ENCODE data around the gene MARK1. TPM values are rescaled to one million over a fixed set of nuclear protein-coding genes. Genes with fewer than 3 reads are reported as not detected.

The MARK1 gene
- total RNA-seq (2022) = 1.8 and 3.0 TPM in 2 replicates
- Bru-seq, nascent RNA = percentile 48 among the genes with signal in this experiment
- percentile 32 among the genes with signal in this experiment for BruChase-seq, experiment 1, labeled RNA remaining after a 6-hour chase
- percentile 33 among the genes with signal in this experiment for BruChase-seq, experiment 2, labeled RNA remaining after a 2-hour chase
- long read RNA-seq, full-length matches to known transcripts = 1 of 5 reads
- long read RNA-seq, partial matches to known transcripts = 1 of 5 reads
- long read RNA-seq, other reads (novel, unspliced or antisense) = 3 of 5 reads

- Mint-ChIP-seq H3K4me1 (ENCODE audit: low read depth, unreplicated experiment) (peaks cover 9% of the 10 kb centered on the region), H3K36me3 (ENCODE audit: insufficient read depth, unreplicated experiment) (peaks cover 26% of the 10 kb centered on the region), H3K27ac (ENCODE audit: unreplicated experiment) (peak within 1 kb of the TSS; percentile 60), H3K9me3 (ENCODE audit: low read depth, unreplicated experiment) (no peaks in the 10 kb centered on the region), H3K4me3 (ENCODE audit: low read depth, unreplicated experiment) (peak within 1 kb of the TSS; percentile 78), H3K27me3 (ENCODE audit: unreplicated experiment) (peaks cover 70% of the 10 kb centered on the region)
- no peak for TF ChIP-seq CTCF (IDR thresholded peaks at IDR 0.05; ENCODE audit: unreplicated experiment)
- intact Hi-C loops (cut with micrococcal nuclease; ENCODE audit: unreplicated experiment) = loop anchor here (5.0 kb wide), 1 partner anchor 156 kb away; no protein-coding TSS in a partner anchor
- peak; percentile 56 for DNase-seq
- CTCF ChIA-PET = no interaction called here
- BruUV-seq (replicated peaks) = no TSS peak
Measured at GRCh38 chr1:220527908-220528678, at the start of gene MARK1. TSS of gene MARK1 (plus strand) at chr1:220528136. CDS start at chr1:220528823, 687 bp downstream.

- no peak for TF ChIP-seq CTCF (IDR thresholded peaks at IDR 0.05; ENCODE audit: unreplicated experiment)
- intact Hi-C loops (cut with micrococcal nuclease; ENCODE audit: unreplicated experiment) = no loop called here
- no peak overlapping the region for H3K27ac Mint-ChIP-seq (ENCODE audit: unreplicated experiment)
- no TSS peak for BruUV-seq (replicated peaks)
- CTCF ChIA-PET = interaction anchor here (0.5 kb wide), 1 partner anchor 184 kb away, joined by 7 read pairs; no protein-coding TSS in a partner anchor
- peaks cover 11% of the 10 kb centered on the region for H3K4me1 Mint-ChIP-seq (ENCODE audit: low read depth, unreplicated experiment)
- H3K9me3 Mint-ChIP-seq (ENCODE audit: low read depth, unreplicated experiment) = no peaks in the 10 kb centered on the region
- H3K4me3 Mint-ChIP-seq (ENCODE audit: low read depth, unreplicated experiment) = no peak overlapping the region
- peaks cover 6% of the 10 kb centered on the region for H3K36me3 Mint-ChIP-seq (ENCODE audit: insufficient read depth, unreplicated experiment)
- no peak for DNase-seq
- H3K27me3 Mint-ChIP-seq (ENCODE audit: unreplicated experiment) = no peaks in the 10 kb centered on the region
Measured at GRCh38 chr1:220483700-220484099, 44.2 kb upstream of the MARK1 start.

GRCh38 chr1:220484135-220484534, 43.8 kb upstream of the MARK1 start:
- no peak for TF ChIP-seq CTCF (IDR thresholded peaks at IDR 0.05; ENCODE audit: unreplicated experiment)
- BruUV-seq (replicated peaks) = no TSS peak
- Mint-ChIP-seq H3K9me3 (ENCODE audit: low read depth, unreplicated experiment) (no peaks in the 10 kb centered on the region), H3K27ac (ENCODE audit: unreplicated experiment) (no peak overlapping the region), H3K4me1 (ENCODE audit: low read depth, unreplicated experiment) (peaks cover 11% of the 10 kb centered on the region), H3K4me3 (ENCODE audit: low read depth, unreplicated experiment) (no peak overlapping the region), H3K36me3 (ENCODE audit: insufficient read depth, unreplicated experiment) (peaks cover 6% of the 10 kb centered on the region), H3K27me3 (ENCODE audit: unreplicated experiment) (no peaks in the 10 kb centered on the region)
- no peak for DNase-seq
- CTCF ChIA-PET = interaction anchor here (0.5 to 0.6 kb wide), 2 partner anchors 184 to 361 kb away, joined by 4 to 7 read pairs; no protein-coding TSS in a partner anchor
- intact Hi-C loops (cut with micrococcal nuclease; ENCODE audit: unreplicated experiment) = no loop called here

- Mint-ChIP-seq H3K4me3 (ENCODE audit: low read depth, unreplicated experiment) (no peak overlapping the region), H3K27me3 (ENCODE audit: unreplicated experiment) (no peaks in the 10 kb centered on the region), H3K27ac (ENCODE audit: unreplicated experiment) (no peak overlapping the region), H3K4me1 (ENCODE audit: low read depth, unreplicated experiment) (peaks cover 11% of the 10 kb centered on the region), H3K36me3 (ENCODE audit: insufficient read depth, unreplicated experiment) (peaks cover 6% of the 10 kb centered on the region), H3K9me3 (ENCODE audit: low read depth, unreplicated experiment) (no peaks in the 10 kb centered on the region)
- intact Hi-C loops (cut with micrococcal nuclease; ENCODE audit: unreplicated experiment) = loop anchor here (5.0 kb wide), 1 partner anchor 438 kb away; the partner anchor contains the start of gene EPRS1
- CTCF ChIA-PET = no interaction called here
- BruUV-seq (replicated peaks) = no TSS peak
- DNase-seq = no peak
- TF ChIP-seq CTCF (IDR thresholded peaks at IDR 0.05; ENCODE audit: unreplicated experiment) = no peak
Measured at GRCh38 chr1:220485131-220485530, 42.8 kb upstream of the MARK1 start.
